ENCODE measurements around the gene ITGB6.

DNA sequence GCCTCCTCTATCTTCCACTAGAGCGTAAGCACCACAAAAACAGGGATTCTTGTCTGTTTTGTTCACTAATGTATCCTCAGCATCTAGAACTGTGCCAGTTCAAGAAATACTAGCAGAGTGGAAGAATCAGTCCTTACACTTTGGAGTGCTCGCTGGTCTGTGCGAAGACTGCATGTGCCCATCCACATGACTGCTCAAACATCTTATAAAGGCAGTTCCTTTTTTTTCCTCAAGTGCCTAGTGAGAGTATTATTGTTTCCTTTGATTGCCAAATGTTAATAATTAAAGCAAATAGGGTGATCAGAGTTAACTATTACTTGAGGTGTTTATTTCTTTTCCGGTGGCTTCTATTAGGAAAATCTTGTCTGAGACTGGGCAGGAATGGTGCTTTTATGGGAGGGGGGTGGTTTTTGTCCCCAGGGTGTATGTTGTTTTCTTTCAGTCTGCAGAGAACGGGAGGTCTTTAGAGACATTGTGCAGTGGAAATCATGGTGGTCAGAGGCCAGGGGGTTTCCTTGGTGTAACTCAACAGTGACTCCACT is 45.6 kb upstream of the ITGB6 start:
- TF ChIP-seq POLR2A (IDR thresholded peaks at IDR 0.05) = no peak
- TF ChIP-seq, protein P1, sequence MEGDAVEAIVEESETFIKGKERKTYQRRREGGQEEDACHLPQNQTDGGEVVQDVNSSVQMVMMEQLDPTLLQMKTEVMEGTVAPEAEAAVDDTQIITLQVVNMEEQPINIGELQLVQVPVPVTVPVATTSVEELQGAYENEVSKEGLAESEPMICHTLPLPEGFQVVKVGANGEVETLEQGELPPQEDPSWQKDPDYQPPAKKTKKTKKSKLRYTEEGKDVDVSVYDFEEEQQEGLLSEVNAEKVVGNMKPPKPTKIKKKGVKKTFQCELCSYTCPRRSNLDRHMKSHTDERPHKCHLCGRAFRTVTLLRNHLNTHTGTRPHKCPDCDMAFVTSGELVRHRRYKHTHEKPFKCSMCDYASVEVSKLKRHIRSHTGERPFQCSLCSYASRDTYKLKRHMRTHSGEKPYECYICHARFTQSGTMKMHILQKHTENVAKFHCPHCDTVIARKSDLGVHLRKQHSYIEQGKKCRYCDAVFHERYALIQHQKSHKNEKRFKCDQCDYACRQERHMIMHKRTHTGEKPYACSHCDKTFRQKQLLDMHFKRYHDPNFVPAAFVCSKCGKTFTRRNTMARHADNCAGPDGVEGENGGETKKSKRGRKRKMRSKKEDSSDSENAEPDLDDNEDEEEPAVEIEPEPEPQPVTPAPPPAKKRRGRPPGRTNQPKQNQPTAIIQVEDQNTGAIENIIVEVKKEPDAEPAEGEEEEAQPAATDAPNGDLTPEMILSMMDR (IDR thresholded peaks at IDR 0.05) = no peak
- TF ChIP-seq EP300 (IDR thresholded peaks at IDR 0.05) = no peak

Data from sigmoid colon (tissue), 4 donors.